Activated CD4-positive, alpha-beta T cell treated with anti-CD3 and anti-CD28 coated beads, Interleukin-2, Interleukin-4, amounts not matched to agents 100 ng/mL and 50 ng/mL, durations not matched to agents 16 hours and 8 hours (primary cell): ENCODE results near the gene OXA1L.
"Not testable (repeated sequence)": the region's sequence is repeated elsewhere in the genome, so short reads cannot be mapped to it uniquely, and the experiment has no call there.

Experiments
- DNase-seq: peaks from one replicate; pipeline ENCODE4 v3.0.0-alpha.2; 2020; ENCODE audit warnings: low spot score

OXA1L gene

GRCh38 chr14:22769369-22769768 is 2.9 kb downstream of the OXA1L start:
- DNase-seq: no peak

- no peak for DNase-seq
Observed at GRCh38 chr14:22770481-22771187, 4.1 kb downstream of the OXA1L start.

- no peak for DNase-seq
Observed at GRCh38 chr14:22772725-22773124, 6.2 kb downstream of the OXA1L start.

- DNase-seq: no peak
Observed at GRCh38 chr14:22773162-22774010, 6.9 kb downstream of the OXA1L start.

- DNase-seq: no peak
Observed at GRCh38 chr14:22774011-22774706, 7.7 kb downstream of the OXA1L start.

GRCh38 chr14:22776215-22776614 is 9.7 kb downstream of the OXA1L start:
- no peak for DNase-seq

- DNase-seq: not testable (repeated sequence)
Observed at GRCh38 chr14:22776849-22777248, 10.4 kb downstream of the OXA1L start.

GRCh38 chr14:22778084-22778483 is 11.6 kb downstream of the OXA1L start:
- no peak for DNase-seq

- DNase-seq: no peak
Observed at GRCh38 chr14:22780105-22780679, 13.7 kb downstream of the OXA1L start.

GRCh38 chr14:22780941-22781300 is 14.4 kb downstream of the OXA1L start:
- no peak for DNase-seq

GRCh38 chr14:22781301-22781991 is 15.0 kb downstream of the OXA1L start:
- DNase-seq: no peak

- DNase-seq: no peak
Observed at GRCh38 chr14:22786685-22787084, 20.2 kb downstream of the OXA1L start.

GRCh38 chr14:22791301-22791700 is 24.8 kb downstream of the OXA1L start:
- DNase-seq: no peak

- DNase-seq: no peak
Observed at GRCh38 chr14:22792158-22792557, 25.7 kb downstream of the OXA1L start.

- not testable (repeated sequence) for DNase-seq
Observed at GRCh38 chr14:22793550-22793949, 27.1 kb downstream of the OXA1L start.

- no peak for DNase-seq
Observed at GRCh38 chr14:22793976-22794375, 27.5 kb downstream of the OXA1L start.

GRCh38 chr14:22794551-22794951 is 28.1 kb downstream of the OXA1L start:
- DNase-seq: no peak

- DNase-seq: no peak
Observed at GRCh38 chr14:22796087-22796707, 29.7 kb downstream of the OXA1L start.

GRCh38 chr14:22797017-22797917 is 30.8 kb downstream of the OXA1L start:
- DNase-seq: no peak

GRCh38 chr14:22798528-22798927 is 32.0 kb downstream of the OXA1L start:
- DNase-seq: no peak
